SK-N-SH (cell line): ENCODE results near the gene KRT72. TPM values are rescaled to one million over a fixed set of nuclear protein-coding genes. Genes with fewer than 3 reads are reported as not detected.

Experiments used
- CTCF ChIA-PET: fragments of 300-600, 350-600 bp; formaldehyde crosslinking; extraction: SDS; loops from one replicate; lab custom pipeline; 2021; lab: Yijun Ruan, JAX
- POLR2A ChIA-PET: fragments of 350-600 bp; sonication (Branson Sonifier 250); formaldehyde crosslinking; extraction: SDS; loops from one replicate; lab custom pipeline; 2020; ENCODE audit warnings: antibody characterized with exemption, inconsistent platforms; lab: Yijun Ruan, JAX
- DNase-seq: peaks from one replicate; pipeline ENCODE4 v3.0.0; 2012
- H2AFZ ChIP-seq: fragments of 200-600 bp; sonication (generic); 2 replicates; pipeline ENCODE4 v1.8.1; 2016; ENCODE audit warnings: antibody characterized with exemption, mild to moderate bottlenecking, low read depth
- H3F3A ChIP-seq: fragments of 200-600 bp; sonication (generic); replicated peaks from 2 replicates; pipeline ENCODE3; 2016; ENCODE audit warnings: antibody characterized with exemption, mild to moderate bottlenecking; ENCODE audit not compliant: insufficient read depth
- H3K27ac ChIP-seq, 2 experiments: fragments of 200-500 bp in 1 of 2; fragments of 200-600 bp in 1 of 2; sonication (Bioruptor generic) in 1 of 2; sonication (generic), shearing (Covaris generic) in 1 of 2; 2 replicates each; pipeline versions ENCODE4 v1.5.1 to v1.6.1; 2014 to 2016; ENCODE audit warnings: low read depth in 2 of 2, inconsistent platforms in 1 of 2, low read length in 1 of 2, mild to moderate bottlenecking in 1 of 2, mixed read lengths in 1 of 2
- H3K27me3 ChIP-seq: fragments of 200-600 bp; sonication (generic), shearing (Covaris generic); 2 replicates; pipeline ENCODE4 v1.6.1; 2016; ENCODE audit warnings: mixed run types; ENCODE audit not compliant: insufficient read depth
- H3K36me3 ChIP-seq, 2 experiments: fragments of 200-500 bp in 1 of 2; fragments of 200-600 bp in 1 of 2; sonication (Bioruptor generic) in 1 of 2; sonication (generic) in 1 of 2; replicated peaks in 1 of 2; 2 replicates each; pipeline versions ENCODE3 to v1.5.1; 2014 to 2016; ENCODE audit warnings: low read length in 1 of 2, mild to moderate bottlenecking in 1 of 2; ENCODE audit not compliant: insufficient read depth in 2 of 2, control insufficient read depth in 1 of 2
- H3K4me1 ChIP-seq, 2 experiments: fragments of 200-500 bp in 1 of 2; fragments of 200-600 bp in 1 of 2; sonication (Bioruptor generic) in 1 of 2; sonication (generic), shearing (Covaris generic) in 1 of 2; 2 replicates each; pipeline versions ENCODE4 v1.5.1 to v1.6.1; 2014 to 2016; ENCODE audit warnings: low read depth in 1 of 2, low read length in 1 of 2, mixed run types in 1 of 2; ENCODE audit not compliant: insufficient read depth in 2 of 2, control insufficient read depth in 1 of 2
- H3K4me2 ChIP-seq: fragments of 200-600 bp; sonication (generic), shearing (Covaris generic); 2 replicates; pipeline ENCODE4 v1.6.1; 2017; ENCODE audit warnings: mixed run types
- H3K4me3 ChIP-seq, 2 experiments: fragments of 200-500 bp in 1 of 2; fragments of 200-600 bp in 1 of 2; sonication (Bioruptor generic) in 1 of 2; sonication (generic), shearing (Covaris generic) in 1 of 2; 2 replicates each; pipeline versions ENCODE4 v1.5.1 to v1.8.1; 2014 to 2016; ENCODE audit warnings: low read depth in 2 of 2, inconsistent platforms in 1 of 2, low read length in 1 of 2, mild to moderate bottlenecking in 1 of 2, mixed read lengths in 1 of 2, moderate library complexity in 1 of 2
- H3K79me2 ChIP-seq: fragments of 200-600 bp; sonication (generic); 2 replicates; pipeline ENCODE4 v1.8.1; 2017; ENCODE audit warnings: mild to moderate bottlenecking; ENCODE audit not compliant: insufficient read depth
- H3K9ac ChIP-seq: fragments of 200-600 bp; sonication (generic); 2 replicates; pipeline ENCODE4 v1.6.1; 2017; ENCODE audit warnings: mixed run types
- H3K9me2 ChIP-seq: fragments of 200-600 bp; sonication (generic); 2 replicates; pipeline ENCODE4 v1.6.1; 2017; ENCODE audit warnings: mixed run types
- H3K9me3 ChIP-seq: fragments of 200-600 bp; sonication (generic); 2 replicates; pipeline ENCODE4 v1.6.1; 2017; ENCODE audit warnings: mixed run types, mild to moderate bottlenecking, moderate library complexity
- H4K20me1 ChIP-seq: fragments of 200-600 bp; sonication (generic); 2 replicates; pipeline ENCODE4 v1.6.1; 2017; ENCODE audit warnings: mild to moderate bottlenecking, mixed run types; ENCODE audit not compliant: insufficient read depth
- ELF1 ChIP-seq: IDR thresholded peaks from 2 replicates; pipeline ENCODE4 v1.4.0; 2012
- EP300 ChIP-seq, 2 experiments: IDR thresholded peaks; 2 replicates each; pipeline versions ENCODE4 v1.4.0 to v1.6.1; 2012; ENCODE audit warnings: borderline replicate concordance in 1 of 2, low read depth in 1 of 2, low read length in 1 of 2
- EZH2phosphoT487 ChIP-seq: fragments of 200-600 bp; sonication (generic); IDR thresholded peaks from 2 replicates; pipeline ENCODE4 v1.6.1; 2017; ENCODE audit warnings: low read depth, mixed run types, mild to moderate bottlenecking, antibody characterized with exemption, moderate library complexity, borderline replicate concordance
- FOSL2 ChIP-seq: IDR thresholded peaks from 2 replicates; pipeline ENCODE4 v1.4.0; 2012; ENCODE audit warnings: low read depth, mild to moderate bottlenecking, moderate library complexity, borderline replicate concordance
- FOXJ3 ChIP-seq: sonication (generic); formaldehyde crosslinking; IDR thresholded peaks from 2 replicates; pipeline ENCODE4 v1.5.1; 2020; ENCODE audit warnings: mild to moderate bottlenecking, missing genetic modification reagents
- IRF3 ChIP-seq: fragments of 150-350 bp; IDR thresholded peaks from 2 replicates; pipeline ENCODE4 v1.6.1; 2016; ENCODE audit warnings: mild to moderate bottlenecking, low read depth, low read length
- JUND ChIP-seq: IDR thresholded peaks from 2 replicates; pipeline ENCODE4 v1.4.0; 2012
- NRF1 ChIP-seq: IDR thresholded peaks from 2 replicates; pipeline ENCODE4 v1.6.1; 2012; ENCODE audit warnings: low read depth, mild to moderate bottlenecking, low read length
- REST ChIP-seq: IDR thresholded peaks from 2 replicates; pipeline ENCODE4 v1.6.1; 2012; ENCODE audit warnings: mild to moderate bottlenecking, low read depth, low read length, moderate library complexity
- RFX5 ChIP-seq: IDR thresholded peaks from 2 replicates; pipeline ENCODE4 v1.6.1; 2012; ENCODE audit warnings: mild to moderate bottlenecking, improper control_type of control experiment, low read length
- RXRA ChIP-seq: IDR thresholded peaks from 2 replicates; pipeline ENCODE4 v1.4.0; 2012; ENCODE audit warnings: low read depth, mild to moderate bottlenecking, borderline replicate concordance
- TCF12 ChIP-seq: IDR thresholded peaks from 2 replicates; pipeline ENCODE4 v1.4.0; 2012
- TEAD4 ChIP-seq: IDR thresholded peaks from 2 replicates; pipeline ENCODE4 v1.4.0; 2012; ENCODE audit warnings: mild to moderate bottlenecking, borderline replicate concordance; ENCODE audit not compliant: insufficient read depth
- USF1 ChIP-seq: IDR thresholded peaks from 2 replicates; pipeline ENCODE4 v1.4.0; 2012; ENCODE audit warnings: low read depth, borderline replicate concordance
- ZBTB33 ChIP-seq: IDR thresholded peaks from 2 replicates; pipeline ENCODE4 v1.4.0; 2012; ENCODE audit warnings: low read depth, borderline replicate concordance
- WGBS: methylation state at CpG from one replicate; pipeline ENCODE4 v1.1.6; 2017; ENCODE audit warnings: low lambda C conversion rate; 5-methylcytosine and 5-hydroxymethylcytosine counted together
- polyA plus RNA-seq, 3 experiments: library from polyadenylated mRNA; depleted of rRNA; stranded (reverse); fragments of >200 nt; gene quantifications; 2 replicates each; pipeline ENCODE4 v1.2.3, GENCODE V29; 2012

Gene KRT72
- polyA plus RNA-seq, 1 of the 3 experiments (the other 2 are of a cell fraction), result not detected

- no peaks in the 10 kb centered on the region for H3K9me2 ChIP-seq
- TF ChIP-seq FOSL2 (no peak), EZH2phosphoT487 (no peak), IRF3 (no peak), TCF12 (no peak), RFX5 (no peak), REST (no peak), FOXJ3 (no peak), RXRA (no peak), USF1 (no peak), TEAD4 (no peak), EP300 (IDR thresholded peaks at IDR 0.05; ENCODE audit: borderline replicate concordance in 1 of 2, low read depth in 1 of 2, low read length in 1 of 2) (no peak), JUND (no peak), NRF1 (no peak), ZBTB33 (no peak), ELF1 (no peak)
- H4K20me1 ChIP-seq, result no peaks in the 10 kb centered on the region
- no peaks in the 10 kb centered on the region for H3K4me1 ChIP-seq
- WGBS, result 22% methylated on average over 3 of the region's 3 CpGs
- H3K4me3 ChIP-seq, result no peak overlapping the region
- POLR2A ChIA-PET, result no interaction called here
- no peaks in the 10 kb centered on the region for H3F3A ChIP-seq
- CTCF ChIA-PET, result interaction anchor here (3.4 to 7.6 kb wide), 2 partner anchors 294 to 396 kb away, joined by 11 to 76 read pairs; no protein-coding TSS in a partner anchor
- H3K4me2 ChIP-seq, result no peak overlapping the region
- H3K27ac ChIP-seq, result no peak overlapping the region
- no peaks in the 10 kb centered on the region for H3K9me3 ChIP-seq
- no peak overlapping the region for H2AFZ ChIP-seq
- H3K9ac ChIP-seq, result no peak overlapping the region
- peaks cover 46% of the 10 kb centered on the region for H3K27me3 ChIP-seq
- H3K36me3 ChIP-seq, result no peaks in the 10 kb centered on the region
- H3K79me2 ChIP-seq, result no peaks in the 10 kb centered on the region
- DNase-seq, result no peak
Measured at GRCh38 chr12:52585066-52585465, 16.2 kb downstream of the KRT72 start.
